GM19455 (cell line): Measurements from ENCODE around the gene MSTN.
"Not testable (repeated sequence)": the region's sequence is repeated elsewhere in the genome, so short reads cannot be mapped to it uniquely, and the experiment has no call there.

ENCODE experiments used
- ATAC-seq: cut with Tn5 transposase; IDR thresholded peaks from one replicate; pipeline ENCODE4 v1.9.1; 2021; ENCODE audit not compliant: unreplicated experiment

Gene MSTN

DNA sequence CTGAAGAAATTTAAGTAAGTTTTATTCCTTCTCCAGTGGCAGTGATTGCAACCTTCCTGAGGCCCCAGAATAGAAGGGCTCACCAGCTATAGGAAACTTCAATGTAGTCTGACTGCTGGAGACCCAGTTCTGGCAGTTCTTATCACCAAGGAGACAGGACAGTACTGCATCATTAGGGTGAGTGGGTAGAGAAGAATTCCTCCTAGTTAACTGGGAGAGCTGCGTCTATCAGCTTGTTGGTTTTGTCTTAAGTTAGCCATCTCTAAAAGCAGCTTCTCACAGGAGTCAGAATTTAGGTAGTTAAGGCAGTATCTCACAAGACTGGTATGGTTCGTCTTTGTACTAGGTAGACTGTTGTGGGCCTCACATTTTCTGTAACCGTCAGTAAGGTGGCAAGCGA lies 3.3 kb upstream of the MSTN start:
- ATAC-seq = no peak

DNA sequence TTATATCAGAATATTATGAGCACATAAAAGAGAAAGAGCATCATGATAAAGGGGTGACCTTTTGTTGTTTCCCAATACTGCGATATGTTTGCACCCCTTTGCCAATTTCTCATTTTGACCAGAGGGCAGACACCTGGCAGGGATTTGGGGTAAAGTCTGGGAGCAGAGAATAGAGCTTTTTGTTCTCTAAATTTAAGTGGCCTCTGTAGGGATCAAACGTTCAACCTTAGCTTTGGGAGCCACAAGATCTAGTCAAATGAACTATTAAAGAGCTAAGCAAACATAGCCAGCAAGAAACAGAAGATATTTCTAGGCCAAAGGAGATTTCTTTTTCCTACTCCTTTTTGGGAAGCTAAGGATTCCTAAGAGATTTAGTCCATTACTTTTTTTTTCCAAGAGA lies 1.1 kb upstream of the MSTN start:
- no peak for ATAC-seq

- no peak for ATAC-seq
These were observed 476 bp downstream of the MSTN start for GRCh38 chr2:190062053-190062452.

- no peak for ATAC-seq
These were observed 1.9 kb downstream of the MSTN start for GRCh38 chr2:190060626-190061025.

GRCh38 chr2:190060019-190060418 lies 2.5 kb downstream of the MSTN start:
- no peak for ATAC-seq

DNA sequence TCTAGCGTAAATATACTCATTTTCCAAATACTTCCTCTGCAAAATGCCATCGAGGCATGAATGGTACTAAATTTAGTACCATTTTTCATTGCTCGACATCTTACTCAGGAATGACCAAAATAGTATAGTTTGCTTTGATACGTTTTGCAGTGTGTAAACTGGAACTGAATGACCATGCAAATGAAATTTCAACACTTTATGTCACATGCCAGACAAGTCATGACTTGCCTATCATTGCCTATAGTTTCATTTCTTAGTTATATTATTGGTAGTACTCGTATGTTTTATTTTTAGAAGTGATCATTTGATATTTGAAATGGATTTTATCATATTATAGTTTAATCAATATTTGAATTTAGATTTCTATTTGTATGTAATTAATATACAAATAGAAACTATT lies 9.1 kb downstream of the MSTN start:
- no peak for ATAC-seq

- ATAC-seq = no peak
These were observed 10.2 kb downstream of the MSTN start for GRCh38 chr2:190052307-190052706.

DNA sequence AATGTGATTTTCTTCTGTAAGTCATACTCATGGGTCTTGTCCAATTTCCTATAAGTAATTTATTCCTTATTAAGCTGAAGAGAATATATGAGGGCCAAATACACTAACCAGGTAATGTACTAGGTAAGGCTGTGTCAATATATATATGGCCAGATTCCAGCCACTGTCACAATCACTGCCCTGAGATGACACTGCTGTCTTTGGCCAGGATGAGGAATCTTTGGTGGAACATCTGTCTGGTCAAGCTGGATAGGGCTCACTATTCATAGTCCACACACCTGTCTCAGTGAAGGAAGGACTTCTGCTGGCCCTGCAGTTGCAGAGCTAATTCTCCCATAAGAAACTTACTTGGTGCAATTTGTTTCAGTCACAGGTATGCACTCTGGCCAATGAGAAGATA lies 11.3 kb downstream of the MSTN start:
- ATAC-seq = no peak

DNA sequence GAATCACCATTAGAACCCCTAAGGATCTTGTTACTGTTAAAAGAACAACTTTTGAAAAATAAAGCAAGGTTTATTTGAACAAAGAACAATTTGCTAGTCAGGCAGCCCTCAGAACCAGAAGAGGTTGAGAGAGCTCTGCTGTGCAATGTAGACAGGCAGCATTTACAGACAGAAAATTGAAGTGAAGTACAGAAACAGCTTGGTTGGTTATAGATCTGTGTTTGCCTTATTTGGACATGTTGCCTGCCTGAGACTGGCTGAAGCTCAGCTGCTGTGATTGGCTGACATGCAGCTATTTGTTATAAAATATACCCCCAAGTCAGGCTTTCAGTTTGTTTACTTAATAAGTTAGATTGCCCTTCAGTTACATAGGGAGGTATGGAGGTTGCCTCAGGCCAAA lies 12.5 kb downstream of the MSTN start:
- no peak for ATAC-seq

DNA sequence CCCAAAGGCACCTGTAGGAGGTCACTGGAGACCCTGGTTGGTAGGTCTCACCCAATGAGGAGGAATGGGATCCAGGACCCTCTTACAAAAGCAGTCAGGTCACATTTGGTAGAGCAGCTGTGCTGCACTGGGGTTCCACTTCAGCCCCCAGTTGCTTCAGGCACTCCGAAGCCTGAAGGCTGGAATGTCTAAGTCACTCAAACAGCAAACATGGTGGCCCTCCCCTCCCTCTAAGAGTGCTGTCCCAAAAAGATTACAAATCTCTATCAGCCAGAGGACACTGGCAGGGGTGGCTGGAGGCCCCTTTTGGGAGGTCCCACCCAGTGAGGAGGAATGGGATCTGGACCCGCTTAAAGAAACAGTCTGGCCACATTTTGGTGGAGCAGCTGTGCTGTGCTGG lies 17.7 kb downstream of the MSTN start:
- ATAC-seq = no peak

GRCh38 chr2:190043441-190043840 lies 19.1 kb downstream of the MSTN start:
- no peak for ATAC-seq

- ATAC-seq = no peak
These were observed 26.5 kb downstream of the MSTN start for GRCh38 chr2:190036071-190036470.

DNA sequence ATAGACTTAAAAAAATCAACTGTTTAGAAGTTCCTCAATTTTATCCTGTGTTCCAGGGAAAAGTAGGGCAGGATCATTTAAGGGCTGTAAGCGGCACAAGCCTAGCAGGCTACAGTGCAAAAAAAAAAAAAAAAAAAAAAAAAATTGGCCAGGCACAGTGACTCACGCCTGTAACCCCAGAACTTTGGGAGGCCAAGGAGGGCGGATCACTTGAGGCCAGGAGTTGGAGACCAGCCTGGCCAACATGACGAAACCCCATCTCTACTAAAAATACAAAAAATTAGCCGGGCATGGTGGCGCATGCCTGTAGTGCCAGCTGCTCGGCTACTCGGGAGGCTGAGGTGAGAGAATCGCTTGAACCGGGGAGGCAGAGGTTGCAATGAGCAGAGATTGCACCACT lies 28.1 kb downstream of the MSTN start:
- not testable (repeated sequence) for ATAC-seq

- ATAC-seq = no peak
These were observed 30.4 kb downstream of the MSTN start for GRCh38 chr2:190031969-190032618.

DNA sequence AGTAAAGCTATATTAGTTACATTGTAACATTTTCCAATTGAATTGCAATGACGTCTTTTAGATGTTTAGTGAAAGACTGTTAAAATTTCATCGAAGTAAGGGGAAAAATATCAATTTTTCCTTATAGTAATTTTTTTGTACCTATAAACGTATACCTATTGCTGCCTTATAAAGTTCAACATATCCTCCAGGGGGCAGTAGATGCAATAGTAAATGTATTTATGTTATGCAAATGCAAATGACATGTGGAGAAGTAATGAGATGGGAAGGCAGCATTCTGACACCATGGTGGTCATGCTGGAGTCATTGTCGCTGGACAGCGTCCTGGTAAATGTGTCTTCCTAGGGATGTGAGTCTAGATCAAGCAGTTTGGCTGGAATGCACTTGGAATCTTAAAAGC lies 38.7 kb downstream of the MSTN start:
- no peak for ATAC-seq

DNA sequence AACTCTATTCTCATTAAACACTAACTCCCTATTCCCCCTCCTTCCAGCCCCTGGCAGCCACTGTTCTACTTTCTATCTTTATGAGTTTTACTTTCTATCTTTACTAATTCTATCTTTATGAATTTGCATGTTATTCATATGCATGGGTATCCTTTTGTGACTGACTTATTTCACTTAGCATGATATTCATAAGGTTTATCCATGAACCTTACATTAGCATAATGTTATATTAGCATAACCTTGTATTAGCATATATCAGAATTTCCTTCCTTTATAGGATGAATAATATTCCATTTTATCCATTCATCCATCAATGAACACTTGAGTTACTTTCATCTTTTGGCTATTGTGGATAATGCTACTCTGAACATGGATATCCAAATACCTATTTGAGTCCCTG lies 41.8 kb downstream of the MSTN start:
- ATAC-seq = no peak

GRCh38 chr2:190017837-190018236 lies 44.7 kb downstream of the MSTN start:
- no peak for ATAC-seq

GRCh38 chr2:190015969-190016368 lies 46.6 kb downstream of the MSTN start:
- not testable (repeated sequence) for ATAC-seq
